Muscle of arm (tissue), 12 donors: ENCODE measurements around the gene ABCB9. TPM values are rescaled to one million over a fixed set of nuclear protein-coding genes. Genes with fewer than 3 reads are reported as not detected.

ENCODE experiments used
- polyA plus RNA-seq, 12 donors: library from polyadenylated mRNA; unstranded; fragments of 120-200 nt; gene quantifications; one replicate each; pipeline ENCODE4 v1.2.1, GENCODE V29; 2013; ENCODE audit not compliant: insufficient read length in 12 of 12

Gene ABCB9
- polyA plus RNA-seq, 12 donors, result 2.4 to 5.3 (median 3.2) TPM; not detected in 2

Other genes with a start within 250 kb of the ABCB9 start
- 1 to 10 TPM in 1 of 12 donors, under 1 TPM in 4, not detected in 7; 0.13 to 4.2 (median 0.59) TPM for gene HCAR3, start 249.7 kb downstream of the ABCB9 start, polyA plus RNA-seq
- under 1 TPM in 10 of 12 donors, not detected in 2; 0.04 to 0.82 (median 0.15) TPM for gene HCAR1, start 235.6 kb downstream of the ABCB9 start, polyA plus RNA-seq
- gene DENR, start 213.6 kb downstream of the ABCB9 start, polyA plus RNA-seq, result 10 to 100 TPM in 11 of 12 donors, not detected in 1; 54.0 to 78.8 (median 70.0) TPM
- 1 to 10 TPM in 4 of 12 donors, under 1 TPM in 6, not detected in 2; 0.53 to 1.3 (median 0.80) TPM for gene CCDC62, start 191.9 kb downstream of the ABCB9 start, polyA plus RNA-seq
- gene HIP1R, start 131.0 kb downstream of the ABCB9 start, polyA plus RNA-seq, result 10 to 100 TPM in 2 of 12 donors, 1 to 10 TPM in 9, not detected in 1; 5.2 to 30.0 (median 6.6) TPM
- gene VPS37B, start 70.3 kb downstream of the ABCB9 start, polyA plus RNA-seq, result 10 to 100 TPM in 11 of 12 donors, not detected in 1; 19.7 to 69.1 (median 22.3) TPM
- 10 to 100 TPM in 2 of 12 donors, 1 to 10 TPM in 8, not detected in 2; 7.0 to 12.2 (median 8.6) TPM for gene OGFOD2, start 8.8 kb upstream of the ABCB9 start, polyA plus RNA-seq
- 100 to 1,000 TPM in 11 of 12 donors, not detected in 1; 111 to 263 (median 139) TPM for gene ARL6IP4, start 14.2 kb upstream of the ABCB9 start, polyA plus RNA-seq
- 1 to 10 TPM in 11 of 12 donors, not detected in 1; 3.8 to 9.2 (median 4.7) TPM for gene PITPNM2, start 184.6 kb upstream of the ABCB9 start, polyA plus RNA-seq